NB4 (cell line): ENCODE measurements around the gene PDLIM5.
"Not testable (repeated sequence)": the region's sequence is repeated elsewhere in the genome, so short reads cannot be mapped to it uniquely, and the experiment has no call there.

Experiments used
- DNase-seq: peaks from one replicate; pipeline ENCODE4 v3.0.0; 2010; ENCODE audit warnings: low read depth
- H3K4me3 ChIP-seq: one replicate; pipeline ENCODE4 v1.5.1; 2011; ENCODE audit warnings: mild to moderate bottlenecking, low read depth, low read length, moderate library complexity
- MAX ChIP-seq: IDR thresholded peaks from 2 replicates; pipeline ENCODE4 v1.6.1; 2011; ENCODE audit warnings: low read depth, low read length
- MYC ChIP-seq: IDR thresholded peaks from 2 replicates; pipeline ENCODE4 v1.6.1; 2011; ENCODE audit warnings: low read depth, low read length
- POLR2A ChIP-seq: IDR thresholded peaks from 2 replicates; pipeline ENCODE4 v1.6.1; 2011; ENCODE audit warnings: mild to moderate bottlenecking; ENCODE audit not compliant: insufficient read length; ENCODE audit errors: extremely low read depth
- TF ChIP-seq, protein P1 (sequence below): IDR thresholded peaks from one replicate; pipeline ENCODE4 v1.5.1; 2012; ENCODE audit warnings: low read depth, low read length

Gene PDLIM5

DNA sequence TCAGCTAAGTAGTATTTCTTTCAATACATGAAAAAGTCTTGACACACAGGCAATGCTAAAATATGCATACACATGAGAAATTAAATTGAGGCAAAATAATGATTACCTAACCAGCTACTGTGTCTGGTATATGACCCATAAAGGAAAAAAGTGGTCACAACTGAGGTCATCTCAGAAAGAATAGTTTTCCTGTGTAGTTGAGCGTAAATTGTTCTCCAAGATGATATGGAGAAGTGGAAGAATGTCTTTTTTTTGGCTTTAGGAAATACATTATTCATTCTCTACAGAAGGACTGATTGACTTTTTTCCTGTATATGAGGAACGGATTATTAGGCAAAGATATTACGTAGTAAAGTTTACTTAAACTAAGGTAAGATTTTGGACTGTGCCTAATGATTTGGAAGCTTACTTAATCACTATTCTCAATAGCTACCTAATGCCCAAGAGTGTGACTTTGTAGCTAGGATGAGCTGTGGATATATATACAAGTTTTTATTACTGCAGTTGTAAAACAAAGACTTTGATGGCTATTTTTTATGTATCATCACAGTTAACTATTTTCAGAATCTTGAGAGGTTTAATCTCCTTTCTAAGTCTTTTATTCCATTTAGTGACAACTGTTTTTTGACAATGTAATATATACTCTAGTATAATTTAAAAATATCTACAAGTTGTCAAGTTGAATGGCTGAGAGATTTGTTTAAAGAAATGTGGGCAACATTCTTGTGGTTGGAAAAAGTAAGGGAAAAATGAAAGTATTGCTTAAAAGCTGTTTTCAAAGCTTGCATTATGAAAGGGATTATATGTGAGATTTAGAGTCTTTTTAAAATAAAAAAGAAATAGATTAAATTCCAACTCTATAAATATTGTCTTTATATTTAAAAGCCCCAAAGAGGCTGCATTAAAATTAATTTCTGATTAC lies 100.2 kb downstream of the PDLIM5 start:
- DNase-seq = no peak
- no peak overlapping the region for H3K4me3 ChIP-seq
- TF ChIP-seq, protein P1, sequence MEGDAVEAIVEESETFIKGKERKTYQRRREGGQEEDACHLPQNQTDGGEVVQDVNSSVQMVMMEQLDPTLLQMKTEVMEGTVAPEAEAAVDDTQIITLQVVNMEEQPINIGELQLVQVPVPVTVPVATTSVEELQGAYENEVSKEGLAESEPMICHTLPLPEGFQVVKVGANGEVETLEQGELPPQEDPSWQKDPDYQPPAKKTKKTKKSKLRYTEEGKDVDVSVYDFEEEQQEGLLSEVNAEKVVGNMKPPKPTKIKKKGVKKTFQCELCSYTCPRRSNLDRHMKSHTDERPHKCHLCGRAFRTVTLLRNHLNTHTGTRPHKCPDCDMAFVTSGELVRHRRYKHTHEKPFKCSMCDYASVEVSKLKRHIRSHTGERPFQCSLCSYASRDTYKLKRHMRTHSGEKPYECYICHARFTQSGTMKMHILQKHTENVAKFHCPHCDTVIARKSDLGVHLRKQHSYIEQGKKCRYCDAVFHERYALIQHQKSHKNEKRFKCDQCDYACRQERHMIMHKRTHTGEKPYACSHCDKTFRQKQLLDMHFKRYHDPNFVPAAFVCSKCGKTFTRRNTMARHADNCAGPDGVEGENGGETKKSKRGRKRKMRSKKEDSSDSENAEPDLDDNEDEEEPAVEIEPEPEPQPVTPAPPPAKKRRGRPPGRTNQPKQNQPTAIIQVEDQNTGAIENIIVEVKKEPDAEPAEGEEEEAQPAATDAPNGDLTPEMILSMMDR = no peak
- TF ChIP-seq MYC (no peak), MAX (no peak), POLR2A (no peak)

DNA sequence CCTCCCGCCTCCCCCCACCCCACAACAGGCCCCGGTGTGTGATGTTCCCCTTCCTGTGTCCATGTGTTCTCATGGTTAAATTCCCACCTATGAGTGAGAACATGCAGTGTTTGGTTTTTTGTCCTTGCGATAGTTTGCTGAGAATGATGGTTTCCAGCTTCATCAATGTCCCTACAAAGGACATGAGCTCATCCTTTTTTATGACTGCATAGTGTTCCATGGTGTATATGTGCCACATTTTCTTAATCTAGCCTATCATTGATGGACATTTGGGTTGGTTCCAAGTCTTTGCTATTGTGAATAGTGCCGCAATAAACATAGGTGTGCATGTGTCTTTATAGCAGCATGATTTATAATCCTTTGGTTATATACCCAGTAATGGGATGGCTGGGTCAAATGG lies 104.3 kb downstream of the PDLIM5 start:
- DNase-seq, H3K4me3 ChIP-seq: not testable (repeated sequence)

DNA sequence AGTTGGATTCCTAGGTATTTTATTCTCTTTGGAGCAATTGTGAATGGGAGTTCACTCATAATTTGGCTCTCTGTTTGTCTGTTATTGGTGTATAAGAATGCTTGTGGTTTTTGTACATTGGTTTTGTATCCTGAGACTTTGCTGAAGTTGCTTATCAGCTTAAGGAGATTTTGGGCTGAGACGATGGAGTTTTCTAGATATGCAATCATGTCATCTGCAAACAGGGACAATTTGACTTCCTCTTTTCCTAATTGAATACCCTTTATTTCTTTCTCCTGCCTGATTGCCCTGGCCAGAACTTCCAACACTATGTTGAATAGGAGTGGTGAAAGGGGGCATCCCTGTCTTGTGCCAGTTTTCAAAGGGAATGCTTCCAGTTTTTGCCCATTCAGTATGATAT lies 105.9 kb downstream of the PDLIM5 start:
- not testable (repeated sequence) for H3K4me3 ChIP-seq, DNase-seq

DNA sequence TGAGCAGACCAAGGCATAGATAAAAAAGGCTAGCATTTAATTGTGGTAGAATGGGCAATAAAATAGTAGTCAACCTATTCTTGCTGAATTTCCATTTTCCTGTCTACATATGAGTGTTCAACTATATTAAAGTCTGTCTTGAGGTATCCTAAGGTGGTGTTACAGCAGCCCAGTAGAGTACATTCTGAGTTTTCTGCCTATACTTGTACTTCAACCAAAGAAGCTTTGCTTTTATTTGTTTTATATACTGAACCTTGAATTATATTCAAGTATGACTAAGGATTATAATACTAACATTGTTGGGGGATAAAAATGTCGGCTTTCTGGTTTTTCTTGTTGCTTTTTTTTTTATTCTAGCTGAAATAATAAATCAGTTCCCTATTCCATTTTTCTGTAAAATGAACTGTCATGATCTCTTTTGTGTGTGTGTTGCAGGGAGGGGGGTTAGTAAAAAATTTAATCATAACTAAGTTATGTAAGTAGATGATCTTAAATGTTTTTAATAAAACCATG lies 106.7 kb downstream of the PDLIM5 start:
- TF ChIP-seq, protein P1 = no peak
- TF ChIP-seq POLR2A (no peak), MYC (no peak), MAX (no peak)
- no peak for DNase-seq
- H3K4me3 ChIP-seq = no peak overlapping the region

GRCh38 chr4:94559351-94559806 lies 107.6 kb downstream of the PDLIM5 start:
- DNase-seq = no peak

GRCh38 chr4:94561249-94562024 lies 109.7 kb downstream of the PDLIM5 start:
- TF ChIP-seq, protein P1 = no peak
- TF ChIP-seq MYC (no peak), MAX (no peak), POLR2A (no peak)
- no peak overlapping the region for H3K4me3 ChIP-seq
- no peak for DNase-seq

More at GRCh38 chr4:94559351-94559806, 107.6 kb downstream of the PDLIM5 start:
- no peak for TF ChIP-seq MYC
- TF ChIP-seq MAX = no peak
- TF ChIP-seq, protein P1 = no peak
- TF ChIP-seq POLR2A = no peak
- no peak overlapping the region for H3K4me3 ChIP-seq
